A549 (cell line): ENCODE results near the gene DYNLRB1.

Experiments used
- BHLHE40 ChIP-seq: IDR thresholded peaks from 2 replicates; pipeline ENCODE4 v1.6.1; 2012; ENCODE audit warnings: low read depth, low read length, inconsistent platforms
- CEBPB ChIP-seq, 2 experiments: fragments of >200 bp in 1 of 2; sonication (Bioruptor Twin) in 1 of 2; formaldehyde crosslinking in 1 of 2; IDR thresholded peaks; 2 replicates each; pipeline ENCODE4 v1.6.1; 2012 to 2016
- CHD2 ChIP-seq: fragments of 150-350 bp; IDR thresholded peaks from 2 replicates; pipeline ENCODE4 v1.6.1; 2014; ENCODE audit warnings: low read length; ENCODE audit not compliant: partially characterized antibody
- CTCF ChIP-seq: fragments of >200 bp; sonication (Bioruptor Twin); formaldehyde crosslinking; IDR thresholded peaks from 3 replicates; pipeline ENCODE4 v1.5.1; 2016
- EHF ChIP-seq: fragments of 250-450 bp; sonication (Bioruptor Pico); IDR thresholded peaks from 2 replicates; pipeline ENCODE4 v1.5.0; 2020; ENCODE audit warnings: mild to moderate bottlenecking
- HMGXB4 ChIP-seq: fragments of 250-450 bp; sonication (Bioruptor Pico); IDR thresholded peaks from 2 replicates; pipeline ENCODE4 v1.5.0; 2021; ENCODE audit warnings: mild to moderate bottlenecking, moderate library complexity, borderline replicate concordance
- MYC ChIP-seq: IDR thresholded peaks from 2 replicates; pipeline ENCODE4 v1.6.1; 2012; ENCODE audit warnings: mild to moderate bottlenecking, inconsistent platforms, low read length, improper control_type of control experiment, borderline replicate concordance
- POLR2A ChIP-seq: IDR thresholded peaks from 2 replicates; pipeline ENCODE4 v1.6.1; 2012; ENCODE audit warnings: mild to moderate bottlenecking, low read length
- RFX5 ChIP-seq: fragments of 450-650 bp; IDR thresholded peaks from 2 replicates; pipeline ENCODE4 v1.7.1; 2014; ENCODE audit warnings: antibody characterized with exemption, mild to moderate bottlenecking, moderate library complexity

GRCh38 chr20:34578521-34578920 lies 62.3 kb downstream of the DYNLRB1 start:
- TF ChIP-seq CTCF (no peak), CEBPB (IDR thresholded peaks at IDR 0.05) (no peak), POLR2A (no peak), CHD2 (no peak), BHLHE40 (no peak), RFX5 (no peak), MYC (no peak), EHF (no peak), HMGXB4 (CRISPR knock-in tag) (no peak)
